ENCODE data around the gene NPM3.

Gene NPM3

GRCh38 chr10:101763141-101763846, 20.0 kb downstream of the NPM3 start:
- Mint-ChIP-seq H3K4me3 (no peak overlapping the region), H3K9me3 (no peaks in the 10 kb centered on the region), H3K27ac (no peak overlapping the region), H3K4me1 (ENCODE audit: low read depth) (no peaks in the 10 kb centered on the region), H3K36me3 (ENCODE audit: low read depth) (no peaks in the 10 kb centered on the region), H3K27me3 (ENCODE audit: low read depth) (peaks cover 25% of the 10 kb centered on the region)
- no peak for DNase-seq (ENCODE audit: low spot score)

- Mint-ChIP-seq H3K27ac (no peak overlapping the region), H3K4me1 (ENCODE audit: low read depth) (no peaks in the 10 kb centered on the region), H3K4me3 (no peak overlapping the region), H3K9me3 (no peaks in the 10 kb centered on the region), H3K36me3 (ENCODE audit: low read depth) (no peaks in the 10 kb centered on the region), H3K27me3 (ENCODE audit: low read depth) (peaks cover 23% of the 10 kb centered on the region)
- DNase-seq (ENCODE audit: low spot score) = no peak
These were observed 20.5 kb downstream of the NPM3 start for GRCh38 chr10:101762736-101763135.

- H3K27ac Mint-ChIP-seq = no peak overlapping the region
- DNase-seq (ENCODE audit: low spot score) = no peak
- H3K4me1 Mint-ChIP-seq (ENCODE audit: low read depth) = no peaks in the 10 kb centered on the region
- peaks cover 14% of the 10 kb centered on the region for H3K27me3 Mint-ChIP-seq (ENCODE audit: low read depth)
- H3K36me3 Mint-ChIP-seq (ENCODE audit: low read depth) = no peaks in the 10 kb centered on the region
- no peak overlapping the region for H3K4me3 Mint-ChIP-seq
- H3K9me3 Mint-ChIP-seq = no peaks in the 10 kb centered on the region
These were observed 22.0 kb downstream of the NPM3 start for GRCh38 chr10:101761226-101761625.

DNA sequence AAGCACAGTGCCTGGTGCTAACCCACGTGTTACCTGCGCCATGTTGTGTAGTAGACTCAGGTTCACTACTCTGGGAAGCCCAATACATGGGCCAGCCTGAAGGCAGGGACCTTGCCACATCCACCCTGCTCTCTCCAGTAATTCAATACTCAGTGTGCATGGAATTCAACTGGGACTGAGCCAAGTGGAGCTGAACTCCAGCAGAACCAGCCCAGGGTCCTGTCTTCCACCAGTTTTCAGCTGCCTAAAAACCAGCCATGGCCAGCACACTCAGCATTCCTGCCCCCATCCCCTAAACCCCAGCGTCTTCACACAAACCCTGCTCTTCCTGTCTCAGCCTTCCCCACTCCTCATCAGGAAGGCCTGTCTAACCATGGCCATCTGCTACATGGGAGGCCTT, 22.7 kb downstream of the NPM3 start:
- H3K4me1 Mint-ChIP-seq (ENCODE audit: low read depth) = no peaks in the 10 kb centered on the region
- H3K27me3 Mint-ChIP-seq (ENCODE audit: low read depth) = peaks cover 14% of the 10 kb centered on the region
- H3K9me3 Mint-ChIP-seq = no peaks in the 10 kb centered on the region
- no peak for DNase-seq (ENCODE audit: low spot score)
- no peaks in the 10 kb centered on the region for H3K36me3 Mint-ChIP-seq (ENCODE audit: low read depth)
- H3K27ac Mint-ChIP-seq = no peak overlapping the region
- no peak overlapping the region for H3K4me3 Mint-ChIP-seq

- Mint-ChIP-seq H3K27me3 (ENCODE audit: low read depth) (peaks cover 14% of the 10 kb centered on the region), H3K4me1 (ENCODE audit: low read depth) (no peaks in the 10 kb centered on the region), H3K9me3 (no peaks in the 10 kb centered on the region), H3K27ac (no peak overlapping the region), H3K36me3 (ENCODE audit: low read depth) (no peaks in the 10 kb centered on the region), H3K4me3 (no peak overlapping the region)
- DNase-seq (ENCODE audit: low spot score) = no peak
These were observed 23.7 kb downstream of the NPM3 start for GRCh38 chr10:101759309-101760247.

DNA sequence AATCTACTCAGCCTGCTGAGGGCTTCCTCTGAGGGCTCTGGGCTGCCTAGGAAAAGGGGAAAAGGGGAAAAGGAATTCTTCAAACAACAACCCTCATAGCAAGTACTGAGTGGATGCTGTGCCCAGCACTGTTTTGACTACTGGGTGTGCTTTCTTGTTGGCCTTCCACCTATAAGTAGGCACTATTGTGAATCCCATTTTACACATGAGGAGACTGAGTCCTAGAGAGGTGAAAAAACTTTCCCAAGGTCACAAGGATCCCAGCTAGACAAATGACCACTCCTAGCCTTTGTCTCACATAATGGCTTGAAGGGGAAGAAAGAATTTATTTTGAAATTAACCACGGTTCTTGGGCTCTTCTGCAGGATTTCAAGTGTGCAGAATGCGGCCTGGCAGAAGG, 24.4 kb downstream of the NPM3 start:
- no peaks in the 10 kb centered on the region for H3K4me1 Mint-ChIP-seq (ENCODE audit: low read depth)
- H3K9me3 Mint-ChIP-seq = no peaks in the 10 kb centered on the region
- no peak for DNase-seq (ENCODE audit: low spot score)
- peaks cover 18% of the 10 kb centered on the region for H3K27me3 Mint-ChIP-seq (ENCODE audit: low read depth)
- H3K27ac Mint-ChIP-seq = no peak overlapping the region
- H3K4me3 Mint-ChIP-seq = no peak overlapping the region
- H3K36me3 Mint-ChIP-seq (ENCODE audit: low read depth) = no peaks in the 10 kb centered on the region

- no peak for DNase-seq (ENCODE audit: low spot score)
- Mint-ChIP-seq H3K27me3 (ENCODE audit: low read depth) (peaks cover 30% of the 10 kb centered on the region), H3K9me3 (no peaks in the 10 kb centered on the region), H3K36me3 (ENCODE audit: low read depth) (no peaks in the 10 kb centered on the region), H3K4me1 (ENCODE audit: low read depth) (no peaks in the 10 kb centered on the region), H3K27ac (no peak overlapping the region), H3K4me3 (no peak overlapping the region)
These were observed 31.0 kb downstream of the NPM3 start for GRCh38 chr10:101752241-101752640.

DNA sequence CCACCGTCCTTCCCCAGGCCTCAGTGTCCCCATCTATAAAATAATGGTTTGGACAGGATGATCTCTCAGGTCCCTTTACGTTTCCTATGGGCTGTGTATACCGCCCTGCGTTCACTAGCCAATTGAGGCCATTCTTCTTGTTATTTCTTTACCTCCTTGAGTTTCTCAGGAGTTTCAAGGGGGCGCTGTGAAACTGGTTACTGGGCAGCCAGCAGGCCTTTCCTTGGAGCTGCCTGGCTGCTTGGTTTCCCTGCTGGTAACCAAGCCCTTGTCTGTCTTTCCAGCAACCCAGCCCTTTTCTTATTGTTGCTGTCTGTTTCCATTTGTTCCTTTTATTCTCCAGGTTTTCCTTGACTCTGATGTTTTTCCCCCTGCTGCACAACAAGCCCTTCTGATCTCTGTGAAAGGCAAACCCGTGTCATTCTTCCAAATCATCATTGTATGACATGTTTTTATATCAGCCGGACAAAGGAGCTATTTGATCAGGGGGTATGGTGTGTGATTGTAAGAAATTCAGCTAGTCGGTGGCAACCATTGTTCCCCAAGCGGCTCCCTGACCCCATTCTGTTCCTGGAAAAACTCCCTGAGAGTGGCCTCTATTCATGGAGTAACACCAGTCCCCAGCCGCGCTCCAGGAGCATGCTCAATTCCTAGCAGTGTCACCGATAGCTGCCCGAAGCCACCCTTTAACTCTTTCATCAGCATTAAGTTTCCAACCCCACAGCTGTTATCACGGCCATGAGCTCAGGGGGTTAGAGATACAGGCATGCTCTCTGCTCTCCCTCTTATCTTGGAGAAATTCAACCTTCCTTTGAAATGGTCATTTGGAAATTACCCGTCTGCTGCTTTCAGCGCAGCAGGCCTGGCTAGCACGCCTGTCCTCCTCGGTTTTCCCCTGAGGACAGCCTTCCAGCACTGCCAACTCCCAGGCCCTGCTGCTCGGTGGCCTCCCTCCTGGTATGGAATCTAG, 33.9 kb downstream of the NPM3 start:
- no peak overlapping the region for H3K4me3 Mint-ChIP-seq

GRCh38 chr10:101748496-101748895, 34.8 kb downstream of the NPM3 start:
- DNase-seq (ENCODE audit: low spot score) = no peak
- Mint-ChIP-seq H3K4me3 (no peak overlapping the region), H3K27ac (no peak overlapping the region), H3K9me3 (no peaks in the 10 kb centered on the region), H3K27me3 (ENCODE audit: low read depth) (peaks cover 23% of the 10 kb centered on the region), H3K36me3 (ENCODE audit: low read depth) (no peaks in the 10 kb centered on the region), H3K4me1 (ENCODE audit: low read depth) (no peaks in the 10 kb centered on the region)

More for the DNA sequence above, 33.9 kb downstream of the NPM3 start:
- Mint-ChIP-seq H3K36me3 (ENCODE audit: low read depth) (no peaks in the 10 kb centered on the region), H3K9me3 (no peaks in the 10 kb centered on the region), H3K27ac (no peak overlapping the region), H3K27me3 (ENCODE audit: low read depth) (peaks cover 26% of the 10 kb centered on the region), H3K4me1 (ENCODE audit: low read depth) (no peaks in the 10 kb centered on the region)
- DNase-seq (ENCODE audit: low spot score) = no peak

DNA sequence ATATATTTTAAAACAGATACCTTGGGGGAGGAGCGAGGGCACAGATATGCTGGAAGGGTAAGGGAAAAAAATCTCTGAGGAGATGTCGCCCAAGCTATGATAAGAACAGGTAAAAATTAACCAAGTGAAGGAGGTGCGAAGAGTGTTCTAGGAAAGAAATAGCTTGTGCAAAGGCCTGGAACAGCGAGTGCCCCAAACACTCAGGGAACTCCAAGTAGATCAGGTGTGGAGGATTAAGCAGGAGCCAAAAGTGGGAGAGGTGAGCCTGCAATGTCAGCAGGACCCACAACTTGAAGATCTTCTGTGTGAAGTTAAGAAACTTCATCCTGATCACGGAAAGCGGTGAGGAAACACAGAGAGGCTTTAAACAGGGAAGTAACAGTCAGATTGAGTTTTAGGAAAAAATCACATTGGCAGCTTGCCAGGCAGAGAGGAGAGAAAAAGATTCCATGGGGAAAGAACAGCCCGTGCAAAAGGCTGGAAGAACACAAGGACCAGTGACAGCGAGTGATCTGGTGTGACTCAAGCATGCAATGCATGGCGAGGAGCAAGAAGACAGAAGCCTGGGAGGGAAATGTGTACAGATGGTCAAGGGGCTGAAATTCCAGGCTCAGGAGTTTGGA, 38.1 kb downstream of the NPM3 start:
- no peak overlapping the region for H3K27ac Mint-ChIP-seq
- no peak overlapping the region for H3K4me3 Mint-ChIP-seq
- peaks cover 27% of the 10 kb centered on the region for H3K27me3 Mint-ChIP-seq (ENCODE audit: low read depth)
- no peaks in the 10 kb centered on the region for H3K36me3 Mint-ChIP-seq (ENCODE audit: low read depth)
- no peaks in the 10 kb centered on the region for H3K9me3 Mint-ChIP-seq
- no peaks in the 10 kb centered on the region for H3K4me1 Mint-ChIP-seq (ENCODE audit: low read depth)
- DNase-seq (ENCODE audit: low spot score) = no peak

DNA sequence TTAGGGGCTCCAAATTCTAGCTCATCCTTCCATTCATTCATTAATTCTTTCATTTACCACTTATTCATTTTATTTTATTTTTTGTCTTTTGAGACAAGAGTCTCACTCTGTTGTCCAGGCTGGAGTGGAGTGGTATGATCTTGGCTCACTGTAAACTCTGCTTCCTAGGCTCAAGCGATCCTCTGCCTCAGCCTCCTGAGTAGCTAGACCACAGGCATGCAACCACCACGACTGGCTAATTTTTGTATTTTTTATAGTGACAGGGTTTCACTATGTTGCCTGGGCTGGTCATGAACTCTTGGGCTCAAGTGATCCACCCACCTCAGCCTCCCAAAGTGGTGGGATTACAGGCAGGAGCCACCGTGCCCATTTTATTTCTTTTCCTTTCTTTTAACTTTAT, 39.0 kb downstream of the NPM3 start:
- Mint-ChIP-seq H3K4me3 (no peak overlapping the region), H3K27ac (no peak overlapping the region), H3K27me3 (ENCODE audit: low read depth) (peaks cover 30% of the 10 kb centered on the region), H3K9me3 (no peaks in the 10 kb centered on the region), H3K36me3 (ENCODE audit: low read depth) (no peaks in the 10 kb centered on the region), H3K4me1 (ENCODE audit: low read depth) (no peaks in the 10 kb centered on the region)
- no peak for DNase-seq (ENCODE audit: low spot score)

DNA sequence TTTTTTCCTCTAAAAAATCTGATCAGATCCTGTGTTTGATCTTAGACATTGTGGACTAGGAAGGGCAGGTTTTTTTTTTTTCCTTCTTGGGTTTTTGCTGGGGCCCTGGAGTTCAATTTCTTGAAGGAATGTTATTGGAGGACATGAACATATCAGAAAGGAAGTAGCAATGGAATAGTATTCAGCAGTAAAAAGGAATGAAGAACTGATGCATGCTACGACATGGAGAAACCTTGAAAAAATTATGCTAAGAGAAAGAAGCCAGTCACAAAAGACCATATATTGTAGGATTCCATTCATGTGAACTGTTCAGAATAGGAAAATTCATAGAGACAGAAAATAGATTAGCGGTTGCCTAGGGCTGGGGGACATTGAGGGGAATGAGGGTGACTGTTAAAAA, 41.3 kb downstream of the NPM3 start:
- Mint-ChIP-seq H3K4me1 (ENCODE audit: low read depth) (no peaks in the 10 kb centered on the region), H3K27me3 (ENCODE audit: low read depth) (peaks cover 30% of the 10 kb centered on the region), H3K4me3 (no peak overlapping the region), H3K36me3 (ENCODE audit: low read depth) (no peaks in the 10 kb centered on the region), H3K9me3 (no peaks in the 10 kb centered on the region), H3K27ac (no peak overlapping the region)
- DNase-seq (ENCODE audit: low spot score) = no peak

DNA sequence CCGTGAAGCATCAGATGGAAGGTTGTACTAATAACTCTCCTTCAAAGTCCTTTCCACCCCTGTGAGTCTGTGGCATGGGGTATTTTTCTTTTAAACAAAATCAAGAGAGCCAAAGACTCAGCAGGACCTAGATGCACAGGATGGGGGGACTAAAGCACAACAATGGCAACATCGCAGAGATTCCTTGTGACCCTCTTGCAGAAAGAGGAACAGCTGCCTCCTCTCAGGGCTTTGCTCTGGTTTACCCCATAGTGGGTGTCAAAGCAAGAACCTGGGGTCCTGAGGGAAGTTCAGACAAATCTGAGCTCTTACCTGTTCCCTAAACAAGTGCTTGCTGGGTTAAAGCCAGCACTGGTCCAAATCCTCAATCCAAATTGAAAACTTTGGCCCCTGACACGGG, 46.6 kb downstream of the NPM3 start:
- H3K27ac Mint-ChIP-seq = no peak overlapping the region
- no peaks in the 10 kb centered on the region for H3K9me3 Mint-ChIP-seq
- DNase-seq (ENCODE audit: low spot score) = no peak
- H3K27me3 Mint-ChIP-seq (ENCODE audit: low read depth) = peaks cover 23% of the 10 kb centered on the region
- H3K4me1 Mint-ChIP-seq (ENCODE audit: low read depth) = no peaks in the 10 kb centered on the region
- no peaks in the 10 kb centered on the region for H3K36me3 Mint-ChIP-seq (ENCODE audit: low read depth)
- H3K4me3 Mint-ChIP-seq = no peak overlapping the region
